Measurements from ENCODE around the gene CSKMT.
"Not testable (repeated sequence)": the region's sequence is repeated elsewhere in the genome, so short reads cannot be mapped to it uniquely, and the experiment has no call there.

Gene CSKMT

DNA sequence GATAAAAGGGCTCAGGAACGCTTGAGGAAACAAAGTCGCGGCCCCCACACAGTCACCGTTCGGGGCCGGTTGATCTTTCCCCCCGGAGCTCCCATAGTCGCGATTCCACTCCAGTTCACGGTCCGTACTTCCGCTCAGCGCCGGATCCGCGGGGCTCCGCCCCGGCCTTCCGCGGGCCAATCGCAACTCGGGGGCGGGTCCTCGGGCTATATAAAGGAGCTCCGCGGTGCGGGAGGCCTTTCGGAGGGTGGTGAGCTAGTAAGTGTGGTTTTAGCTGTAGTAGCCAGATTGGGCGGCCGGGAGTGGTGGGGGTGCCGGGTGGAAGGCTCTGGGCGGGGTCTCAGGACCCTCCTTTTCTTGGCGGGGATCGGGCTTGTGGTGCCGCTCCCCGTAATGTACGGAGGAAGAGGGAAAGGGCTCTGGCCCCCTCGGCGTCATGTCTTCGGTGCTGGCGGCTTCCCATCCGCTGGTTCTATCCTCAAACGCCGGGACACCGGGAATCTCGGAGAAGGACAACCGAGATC is at the start of gene CSKMT, which contains the start of gene C11orf98:
Gene CSKMT (plus strand): TSS at position 238 of the 524 bp plus-strand sequence. CDS start 568 bp downstream, outside the sequence.
Gene C11orf98 (minus strand): TSS at position 136 of the 524 bp plus-strand sequence. CDS start 41 bp downstream, at position 95.
- peak; percentile 94 for DNase-seq

GRCh38 chr11:62615521-62615920 is 49.6 kb upstream of the CSKMT start:
- no peak for DNase-seq

DNA sequence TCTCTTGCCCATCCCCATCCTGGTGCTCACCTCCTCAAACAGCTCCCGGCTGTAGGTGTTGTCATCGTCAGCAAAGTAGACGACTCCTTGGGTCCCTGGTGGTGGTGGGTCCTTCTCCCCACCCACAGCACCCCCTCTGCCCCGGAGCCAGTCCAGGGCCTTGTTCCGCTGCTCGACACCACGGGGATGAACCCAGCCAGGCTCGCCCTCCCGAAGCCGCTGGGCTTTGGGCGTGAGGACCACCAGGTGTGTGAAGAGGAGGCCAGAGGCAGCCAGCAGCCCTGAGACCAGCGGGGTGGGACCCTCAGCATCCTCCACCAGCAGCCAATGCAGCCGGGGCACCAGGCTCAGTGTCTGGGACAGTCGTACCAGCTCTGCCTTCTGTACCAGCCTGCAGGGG is 48.2 kb upstream of the CSKMT start:
- not testable (repeated sequence) for DNase-seq

DNA sequence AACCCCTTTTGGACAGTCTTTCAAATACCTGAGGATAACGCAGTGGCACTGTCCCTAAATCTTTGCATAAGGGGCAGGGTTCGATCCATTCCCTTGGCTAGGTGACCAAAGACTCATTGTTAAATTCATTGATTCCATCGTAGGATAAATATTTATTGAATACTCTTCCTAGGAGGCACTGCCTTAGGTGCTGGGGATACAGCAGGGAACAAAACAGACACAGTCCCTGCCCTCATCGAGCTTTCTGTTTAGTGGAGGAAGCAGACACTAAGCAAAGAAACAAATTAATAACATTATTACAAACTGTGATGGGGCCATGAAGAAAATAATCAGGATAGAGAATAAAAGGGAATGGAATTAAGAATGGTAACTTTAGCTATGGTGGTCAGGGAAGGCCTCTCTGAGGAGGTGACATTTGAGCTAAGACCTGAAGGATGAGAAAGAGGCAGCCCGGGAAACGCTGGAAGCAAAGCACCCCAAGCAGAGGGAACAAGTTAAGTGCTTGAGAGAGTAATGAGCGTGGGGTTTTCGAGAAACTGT is 44.0 kb upstream of the CSKMT start:
- DNase-seq: no peak

DNA sequence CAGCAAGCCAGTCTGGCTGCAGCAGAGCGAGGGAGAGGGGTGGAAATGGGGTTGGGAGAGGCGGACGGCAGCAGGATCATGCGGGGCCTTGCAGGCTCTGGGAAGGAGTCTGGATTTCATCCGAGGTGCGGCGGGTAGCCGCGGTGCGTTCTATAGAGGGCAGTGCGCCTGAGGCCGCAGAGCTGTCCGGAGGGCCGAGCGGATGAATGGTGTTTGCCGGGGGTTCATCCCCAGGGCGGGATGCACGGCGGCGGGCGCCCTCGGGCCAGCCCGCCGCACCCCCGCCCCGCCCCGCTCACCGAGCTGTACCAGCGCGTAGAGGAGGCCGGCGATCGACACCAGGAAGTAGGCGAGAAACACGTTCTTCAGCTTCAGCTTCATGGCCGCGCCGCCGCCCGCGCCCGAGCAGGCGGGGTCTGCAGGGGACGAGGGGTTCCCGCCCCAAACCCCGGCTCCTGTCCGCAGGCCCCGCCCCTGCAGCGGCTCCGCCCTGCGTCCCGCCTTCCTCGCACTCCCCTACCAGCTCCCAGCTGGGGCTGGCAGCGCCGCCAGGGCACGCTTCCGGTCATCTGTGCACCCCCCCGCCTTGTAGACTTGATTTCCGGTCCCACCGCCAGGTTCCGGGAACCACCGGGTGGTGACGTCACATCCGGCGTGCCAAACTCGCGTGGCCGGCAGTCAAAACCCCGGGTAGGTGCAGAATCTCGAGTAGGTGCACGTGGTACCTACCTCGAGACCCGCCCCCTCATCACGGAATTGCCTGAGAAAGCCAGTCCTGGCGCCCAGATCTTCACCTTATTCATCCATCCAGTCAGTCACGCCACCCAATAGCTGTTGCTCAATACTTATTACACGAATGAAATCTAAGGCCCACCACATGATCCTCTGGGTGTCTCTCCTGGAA is 43.3 kb upstream of the CSKMT start, which contains the start of gene B3GAT3:
Gene B3GAT3 (minus strand): TSS at position 420 of the 904 bp plus-strand sequence. CDS start 39 bp downstream, at position 381.
- peak; percentile 99 for DNase-seq

DNA sequence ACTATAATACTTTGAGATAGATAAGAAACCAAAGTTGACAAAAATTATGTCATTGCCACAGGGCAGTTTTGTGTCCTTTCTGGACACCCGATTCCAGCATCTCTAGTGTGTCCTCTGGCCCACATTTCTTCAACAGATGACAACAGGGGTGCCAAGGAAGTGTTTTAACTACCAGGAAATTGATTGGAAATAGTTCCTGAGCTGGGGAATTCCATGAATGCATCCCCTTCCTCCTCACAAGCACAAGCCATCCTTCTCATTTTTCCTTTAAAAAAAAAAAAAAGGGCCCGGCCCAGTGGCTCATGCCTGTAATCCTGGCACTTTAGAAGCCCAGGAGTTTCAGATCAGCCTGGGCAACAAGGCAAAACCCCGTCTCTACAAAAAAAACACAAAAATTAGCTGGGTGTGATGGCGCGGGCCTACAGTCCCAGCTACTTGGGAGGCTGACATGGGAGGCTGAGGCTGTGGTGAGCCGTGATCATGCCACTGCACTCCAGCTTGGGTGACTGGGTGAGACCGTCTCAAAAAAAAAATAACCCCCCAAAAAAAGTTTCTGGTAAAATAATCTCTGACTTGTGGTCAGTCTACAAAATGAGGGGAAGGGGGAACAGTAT is 42.5 kb upstream of the CSKMT start:
- no peak for DNase-seq

DNA sequence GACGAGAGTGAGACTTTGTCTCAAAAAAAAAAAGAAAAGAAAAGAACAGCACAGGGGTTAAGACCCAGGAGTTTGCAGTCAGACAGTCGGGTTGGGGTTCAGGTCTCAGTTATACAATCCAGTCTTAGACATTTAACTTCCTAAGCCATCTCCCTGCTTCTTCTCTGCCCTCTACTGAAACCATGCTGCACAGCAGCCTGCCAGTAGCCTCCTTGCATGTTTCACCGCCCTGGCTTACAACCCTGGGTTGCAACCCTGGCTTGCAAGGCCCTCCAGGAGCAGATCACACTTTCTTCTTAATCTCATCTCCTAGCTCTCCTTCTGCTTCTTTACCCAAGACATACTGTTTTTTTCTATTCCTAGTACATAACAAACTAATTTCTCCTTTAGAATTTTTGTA is 37.4 kb upstream of the CSKMT start:
- DNase-seq: no peak

DNA sequence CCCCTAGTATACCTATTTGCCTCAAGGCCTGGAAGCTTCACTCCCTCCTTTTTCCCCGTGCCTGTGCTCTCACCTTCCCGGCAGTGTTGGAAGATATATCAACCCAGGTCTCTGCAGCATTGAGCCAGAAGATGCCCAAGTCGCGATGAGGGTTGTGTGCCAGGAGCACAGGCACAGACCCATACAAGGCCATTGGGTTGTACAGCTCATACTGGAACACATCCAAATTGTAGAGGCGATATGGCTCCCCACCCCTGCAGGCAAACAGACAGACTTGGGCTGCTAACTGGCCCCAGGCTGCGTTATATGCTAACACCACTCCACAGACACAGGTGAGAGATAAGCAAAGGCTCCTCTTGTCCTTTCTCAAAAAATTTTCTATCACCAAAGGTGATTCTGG is 32.6 kb upstream of the CSKMT start:
- no peak for DNase-seq

DNA sequence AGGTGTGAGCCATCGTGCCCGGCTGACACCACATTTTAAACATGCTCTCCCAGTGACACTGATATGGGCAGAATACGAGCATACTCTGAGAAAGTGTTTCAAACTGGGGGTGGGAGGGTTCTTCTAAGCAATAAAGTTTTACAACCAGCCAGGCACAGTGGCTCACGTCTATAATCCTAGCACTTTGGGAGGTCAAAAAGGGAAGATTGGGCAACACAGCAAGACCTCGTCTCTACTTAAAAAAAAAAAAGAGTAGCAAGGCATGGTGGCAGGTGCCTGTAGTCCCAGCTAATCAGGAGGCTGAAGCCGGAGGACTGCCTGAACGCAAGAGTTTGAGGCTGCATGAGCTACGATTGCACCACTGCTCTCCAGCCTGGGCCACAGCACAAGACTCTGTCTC is 20.9 kb upstream of the CSKMT start:
- DNase-seq: no peak

DNA sequence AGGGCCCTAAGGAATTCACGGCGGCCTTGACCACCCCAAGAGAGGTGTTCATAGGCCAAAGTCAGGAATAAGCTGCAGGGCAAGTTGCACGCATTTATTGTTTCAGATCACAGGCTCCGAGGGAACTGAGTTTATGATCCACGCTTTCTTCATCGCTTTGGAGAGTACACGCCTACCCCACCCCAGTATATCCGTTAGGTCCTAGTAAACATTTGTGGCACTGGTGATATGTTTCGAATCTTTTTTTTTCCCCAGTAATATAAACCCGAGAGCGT is 19.5 kb upstream of the CSKMT start:
- peak; percentile 13 for DNase-seq

GRCh38 chr11:62645946-62646824 is 18.9 kb upstream of the CSKMT start, which contains the start of gene GANAB:
Gene GANAB (minus strand): TSS chr11:62646613. CDS start chr11:62646599, 14 bp downstream.
- DNase-seq: peak; percentile 99

DNA sequence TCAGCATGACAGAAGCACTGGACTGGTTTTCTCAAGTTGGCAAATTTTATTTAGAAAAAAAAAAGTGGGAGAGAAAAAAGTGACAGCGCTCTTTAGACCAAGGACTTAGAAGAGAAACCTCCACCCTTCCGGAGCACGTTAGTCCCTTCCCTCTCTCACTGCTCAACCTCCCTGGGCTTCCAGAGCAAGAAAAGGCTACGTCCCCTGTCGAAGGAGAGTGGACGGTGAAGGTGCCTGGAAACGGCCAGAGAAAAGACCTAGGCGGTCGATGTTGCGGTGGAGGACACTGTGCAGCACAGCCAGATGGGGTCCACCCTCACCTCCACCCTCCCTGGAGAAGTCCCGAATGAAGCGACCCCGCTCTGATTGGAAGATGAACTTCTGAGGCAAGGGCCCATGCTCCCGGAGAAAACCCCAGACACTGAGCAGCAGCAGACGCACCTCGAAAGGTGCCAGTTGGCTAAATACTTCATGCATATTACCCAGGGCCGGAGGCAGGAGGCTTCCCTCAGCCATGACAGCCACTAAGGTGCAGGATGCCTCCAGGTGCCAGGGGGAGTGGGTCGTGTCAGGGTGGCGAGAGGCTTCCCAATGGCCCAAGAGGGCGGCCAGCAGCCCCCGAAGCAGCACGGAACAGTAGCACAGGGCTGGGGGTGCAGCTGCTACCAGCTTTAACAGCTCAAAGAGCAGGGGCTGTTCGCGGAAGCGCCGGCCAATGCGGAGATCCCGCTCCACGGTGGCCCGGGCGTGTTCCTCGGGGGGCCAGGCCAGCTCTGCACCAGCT is 18.1 kb upstream of the CSKMT start:
- no peak for DNase-seq

GRCh38 chr11:62647609-62648005 is 17.5 kb upstream of the CSKMT start:
- no peak for DNase-seq

DNA sequence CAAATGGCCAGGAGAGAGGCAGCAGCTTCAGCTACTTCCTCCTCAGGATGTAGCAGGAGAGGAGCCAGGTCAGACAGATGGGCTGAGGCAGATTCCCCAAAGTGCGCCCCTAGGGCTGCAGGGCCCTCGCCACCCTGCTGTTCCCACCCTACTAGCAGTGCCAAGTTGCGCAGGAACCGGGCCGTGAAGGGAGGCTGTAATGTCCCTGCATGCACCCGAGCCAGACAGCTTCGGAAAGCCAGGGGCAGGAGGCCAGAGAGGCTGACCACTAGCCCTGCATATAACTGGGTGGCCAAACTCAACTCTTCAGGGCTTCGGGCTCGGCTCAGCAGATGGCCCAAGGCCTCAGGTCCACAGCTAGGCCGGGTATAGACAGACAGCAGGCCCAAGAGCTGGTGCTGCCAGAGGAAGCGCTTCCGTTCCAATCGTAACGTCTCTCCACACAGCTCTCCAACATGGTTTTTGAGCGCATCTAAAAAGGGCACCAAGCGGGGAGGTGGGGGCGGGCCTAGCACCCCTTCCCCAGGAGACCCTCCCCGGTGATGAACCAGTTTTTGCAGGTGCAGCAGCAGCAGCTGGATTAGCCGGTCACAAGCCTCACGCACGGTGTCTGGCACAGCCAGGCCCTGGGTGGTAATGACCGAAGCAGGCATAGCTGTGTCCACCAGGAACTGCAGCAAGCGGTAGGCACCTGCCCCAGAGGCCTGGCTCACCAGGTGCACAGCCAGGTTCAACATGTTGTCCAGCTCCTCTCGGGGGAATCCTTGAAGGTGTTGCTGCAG is 16.7 kb upstream of the CSKMT start:
- DNase-seq: no peak

GRCh38 chr11:62648967-62649364 is 16.1 kb upstream of the CSKMT start:
- no peak for DNase-seq

GRCh38 chr11:62649486-62649885 is 15.6 kb upstream of the CSKMT start:
- no peak for DNase-seq

DNA sequence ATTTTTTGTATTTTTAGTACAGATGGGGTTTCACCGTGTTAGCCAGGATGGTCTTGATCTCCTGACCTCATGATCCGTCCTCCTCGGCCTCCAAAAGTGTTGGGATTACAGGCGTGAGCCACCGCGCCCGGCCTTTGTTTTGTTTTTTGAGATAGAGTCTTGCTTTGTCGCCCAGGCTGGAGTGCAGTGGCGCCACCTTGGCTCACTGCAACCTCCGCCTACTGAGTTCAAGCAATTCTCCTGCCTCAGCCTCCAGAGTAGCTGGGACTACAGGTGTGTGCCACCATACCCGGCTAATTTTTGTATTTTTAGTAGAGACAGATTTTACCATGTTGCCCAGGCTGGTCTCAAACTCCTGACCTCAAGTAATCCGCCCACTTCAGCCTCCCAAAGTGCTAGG is 14.8 kb upstream of the CSKMT start:
- DNase-seq: not testable (repeated sequence)

DNA sequence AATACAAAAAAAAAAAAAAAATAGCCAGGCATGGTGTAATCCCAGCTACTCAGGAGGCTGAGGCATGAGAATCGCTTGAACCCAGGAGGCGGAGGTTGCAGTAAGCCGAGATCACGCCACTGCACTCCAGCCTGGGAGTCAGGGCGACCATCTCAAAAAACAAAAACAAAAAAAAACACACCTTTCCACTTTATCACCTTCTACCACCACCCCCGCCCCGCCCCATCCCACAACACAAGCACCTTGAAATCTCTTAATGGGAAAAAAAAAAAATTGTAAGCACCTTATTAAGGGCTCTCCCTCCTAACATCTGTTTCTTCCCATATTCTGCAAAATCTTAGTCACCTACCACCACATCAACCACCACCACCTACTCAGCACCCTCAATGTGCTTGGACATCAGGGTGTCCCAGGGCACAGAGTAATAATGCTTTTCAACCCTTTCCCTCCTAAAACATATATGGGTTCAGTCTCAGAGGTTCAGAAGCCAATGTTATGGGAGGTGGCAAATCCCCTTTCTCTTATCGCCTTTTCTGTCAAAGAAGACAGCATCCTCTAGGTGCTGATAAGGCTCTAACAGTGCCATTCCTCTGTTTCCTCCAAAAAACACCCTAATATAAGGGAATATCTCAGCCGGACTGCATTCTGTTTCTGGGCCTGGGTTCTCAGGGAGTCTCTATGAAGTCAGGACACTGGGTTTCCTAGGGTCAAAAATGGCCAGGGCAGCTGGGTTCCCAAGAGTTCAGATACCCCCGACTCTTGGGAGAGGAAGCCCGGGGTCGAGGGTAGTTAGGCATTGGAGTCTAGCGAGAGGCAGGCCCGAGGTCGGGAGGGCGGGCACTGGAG is 12.7 kb upstream of the CSKMT start:
- DNase-seq: no peak

DNA sequence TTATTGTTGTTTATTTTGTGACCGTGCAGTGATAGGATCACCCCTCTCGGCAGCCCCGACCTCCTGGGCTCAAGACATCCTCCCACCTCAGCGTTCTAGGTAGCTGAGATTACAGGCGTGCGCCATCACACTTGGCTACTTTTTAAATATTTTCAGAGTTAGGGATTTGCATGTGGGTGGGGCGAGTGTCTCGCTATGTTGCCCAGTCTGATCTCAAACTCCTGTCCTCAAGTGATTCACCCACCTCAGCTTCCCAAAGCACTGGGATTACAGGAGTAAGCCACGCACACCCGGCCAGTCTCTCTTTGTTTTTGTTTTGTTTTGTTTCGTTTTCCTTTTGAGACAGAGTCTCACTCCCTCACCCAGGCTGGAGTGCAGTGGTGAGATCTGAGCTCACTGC is 10.8 kb upstream of the CSKMT start:
- DNase-seq: no peak
